SHP77 treated with DMSO at 0.1 percent for 48 hours (cell line): ENCODE data around the gene SPDYE2.
"Not testable (repeated sequence)": the region's sequence is repeated elsewhere in the genome, so short reads cannot be mapped to it uniquely, and the experiment has no call there.

Experiments used
- DNase-seq: peaks from one replicate; lab custom pipeline; 2025; lab: John Stamatoyannopoulos, UW

Gene SPDYE2

GRCh38 chr7:102604431-102605145 is 53.6 kb downstream of the SPDYE2 start:
- DNase-seq: not testable (repeated sequence)

GRCh38 chr7:102606848-102607247 is 55.8 kb downstream of the SPDYE2 start:
- not testable (repeated sequence) for DNase-seq

- DNase-seq: not testable (repeated sequence)
Observed at GRCh38 chr7:102609734-102610133, 58.7 kb downstream of the SPDYE2 start.

- DNase-seq: not testable (repeated sequence)
Observed at GRCh38 chr7:102610441-102610840, 59.4 kb downstream of the SPDYE2 start.

GRCh38 chr7:102611013-102611674 is 60.1 kb downstream of the SPDYE2 start:
- not testable (repeated sequence) for DNase-seq

GRCh38 chr7:102611675-102612325 is 60.8 kb downstream of the SPDYE2 start:
- not testable (repeated sequence) for DNase-seq
